ENCODE results near the gene ATP4A.
A peak's percentile ranks its signal among the peaks of the same experiment; 100 is the strongest.

Gene ATP4A

DNA sequence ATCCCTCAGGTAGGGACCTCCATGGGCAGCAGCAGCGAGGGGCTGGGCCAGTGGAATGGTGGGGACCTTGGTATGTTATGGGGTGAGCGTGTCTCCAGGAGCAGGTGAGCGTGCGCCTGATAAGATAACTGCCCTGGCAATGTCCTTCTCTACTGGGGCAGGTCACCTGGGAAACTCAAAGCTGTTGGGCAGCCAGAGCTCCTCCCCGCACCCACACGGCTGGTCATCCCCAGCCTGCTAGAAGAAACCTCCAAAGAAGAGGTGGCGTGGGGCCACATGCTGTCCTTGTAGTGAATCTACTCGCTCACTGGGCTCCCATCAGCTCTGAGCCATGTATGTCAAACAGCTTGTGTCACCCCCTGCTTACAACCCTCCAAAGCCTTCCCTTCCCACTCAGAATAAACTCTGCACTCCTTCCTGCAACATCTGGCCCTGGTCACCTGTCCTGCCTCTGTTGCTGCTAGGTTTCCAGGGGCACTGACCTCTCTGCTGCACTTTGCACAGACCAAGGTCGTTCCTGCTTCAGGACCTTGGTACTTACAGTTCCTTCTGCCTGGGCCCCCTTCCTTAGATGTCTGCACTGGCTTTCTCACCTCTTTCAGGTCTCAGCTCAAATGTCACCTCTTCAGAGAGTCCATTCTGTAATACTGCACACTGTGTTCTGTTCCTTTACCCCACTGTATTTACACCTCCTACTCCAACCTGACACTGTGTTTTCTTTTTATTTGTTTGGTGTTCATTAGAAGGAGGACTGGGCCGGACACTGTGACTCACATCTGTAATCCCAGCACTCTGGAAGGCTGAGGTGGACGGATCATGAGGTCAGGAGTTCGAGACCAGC is 1.8 kb upstream of the ATP4A start:
- no peak for DNase-seq (ENCODE audit: low spot score)

DNA sequence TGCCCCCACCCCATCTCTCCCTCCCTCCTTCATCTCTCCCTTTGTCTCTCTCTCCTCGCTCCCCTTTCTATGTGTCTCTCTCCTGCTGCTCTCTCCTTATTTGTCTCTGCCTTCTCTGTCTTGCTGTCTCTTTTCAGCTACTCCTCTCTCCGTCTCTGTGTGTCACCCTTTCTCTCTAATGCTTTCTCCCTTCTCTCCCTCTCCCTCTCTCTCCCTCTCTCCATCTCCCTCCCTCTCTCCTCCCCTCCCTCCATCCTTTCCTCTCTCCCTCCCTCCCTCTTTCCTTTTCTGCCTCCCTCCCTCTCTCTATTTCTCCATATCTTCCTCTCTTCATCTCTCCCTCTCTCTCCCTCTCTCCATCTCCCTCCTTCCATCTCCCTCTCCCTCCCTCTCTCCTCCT is 682 bp downstream of the ATP4A start:
- DNase-seq (ENCODE audit: low spot score), result no peak

DNA sequence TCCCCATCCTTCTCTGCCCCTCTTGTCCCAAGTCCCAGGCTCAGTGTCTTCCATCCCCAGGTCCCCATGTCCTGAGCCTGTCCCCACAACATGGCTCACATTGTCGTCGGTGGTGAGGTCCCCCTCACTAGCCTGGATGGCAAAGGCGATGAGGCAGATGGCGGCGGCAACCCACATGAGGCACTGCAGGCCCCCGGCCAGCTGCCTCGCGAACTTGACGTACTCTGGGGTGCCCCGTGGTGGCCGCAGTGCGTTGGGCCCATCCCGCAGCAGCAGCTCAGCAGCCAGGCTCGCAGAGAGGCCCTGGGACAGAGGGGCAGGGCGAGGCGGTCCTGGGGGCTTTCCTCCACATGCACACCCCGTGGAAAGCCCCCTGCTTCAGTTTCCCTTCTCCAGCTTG is 1.1 kb downstream of the ATP4A start:
- DNase-seq (ENCODE audit: low spot score), result no peak

DNA sequence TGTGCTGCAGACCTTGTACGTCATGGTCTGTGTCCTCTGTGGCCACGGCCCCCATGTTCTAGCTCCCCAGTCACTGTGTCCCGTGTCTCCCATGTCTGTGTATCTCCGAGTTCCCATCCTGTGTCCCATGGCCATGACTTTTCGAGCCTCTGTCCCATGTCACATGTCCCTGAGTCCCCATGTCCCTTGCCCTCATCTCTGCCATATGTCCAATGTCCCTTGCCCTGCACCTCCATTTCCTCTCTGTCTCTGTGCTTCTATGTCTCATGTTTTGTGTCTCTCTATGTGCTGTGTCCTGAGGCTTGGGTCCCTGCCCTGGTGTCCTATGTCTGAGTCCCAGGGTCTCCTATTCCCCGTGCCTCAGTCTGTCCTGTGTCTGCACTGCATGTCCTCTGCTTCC is 2.0 kb downstream of the ATP4A start:
- DNase-seq (ENCODE audit: low spot score), result no peak

DNA sequence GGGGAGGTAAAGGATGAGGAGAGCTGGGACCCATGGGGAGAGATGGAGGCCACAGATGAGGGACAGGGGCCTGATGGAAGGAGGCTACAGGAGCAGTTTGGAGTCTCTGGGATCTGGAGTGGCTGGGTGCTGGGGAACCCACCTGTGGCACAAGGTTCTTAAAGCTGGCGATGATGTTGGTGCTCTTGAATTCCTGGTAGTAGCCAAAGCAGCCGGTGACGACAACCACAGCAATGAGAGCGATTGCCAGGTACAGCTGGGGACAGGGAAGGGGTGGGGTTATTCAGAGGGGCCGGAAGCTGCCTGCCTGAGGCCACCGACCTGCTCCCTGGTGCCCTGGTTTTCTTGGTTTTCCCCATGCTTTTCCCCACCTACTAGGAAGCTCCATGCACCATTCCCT is 2.8 kb downstream of the ATP4A start:
- no peak for DNase-seq (ENCODE audit: low spot score)

DNA sequence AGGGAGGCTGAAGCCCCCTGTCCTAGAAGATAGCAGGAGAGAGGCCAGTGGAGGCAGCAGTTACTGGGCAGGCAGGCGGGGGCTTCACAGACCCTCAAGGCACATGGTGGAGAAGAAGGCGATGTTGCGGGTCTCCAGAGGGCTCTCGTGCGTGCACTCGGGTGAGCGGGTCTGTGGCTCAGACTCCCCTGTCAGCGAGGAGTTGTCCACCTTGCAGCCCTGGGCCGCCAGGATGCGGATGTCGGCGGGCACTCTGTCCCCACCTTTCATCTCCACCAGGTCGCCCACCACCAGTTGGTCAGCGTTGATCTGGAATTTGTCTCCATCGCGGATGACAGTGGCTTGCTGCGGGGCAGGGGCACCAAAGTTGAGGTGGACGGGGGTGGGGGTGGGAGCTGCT is 3.2 kb downstream of the ATP4A start:
- DNase-seq (ENCODE audit: low spot score), result no peak

DNA sequence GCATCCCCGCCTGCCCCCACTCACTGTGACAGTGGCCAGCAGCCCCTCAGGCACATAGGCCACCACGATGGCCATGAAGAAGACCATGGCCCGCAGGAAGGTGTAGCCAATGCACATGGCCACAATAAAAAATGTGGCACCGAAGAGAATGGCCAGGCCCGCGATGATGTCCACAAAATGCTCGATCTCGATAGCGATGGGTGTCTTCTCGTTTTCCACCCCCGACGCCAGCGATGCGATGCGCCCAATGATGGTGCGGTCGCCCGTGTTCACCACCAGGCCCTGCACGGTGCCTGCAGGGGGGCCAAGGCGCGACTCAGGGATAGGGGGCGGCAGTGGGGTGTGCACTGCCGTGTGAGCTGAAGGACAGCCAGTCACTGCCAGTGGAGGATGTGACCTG is 3.7 kb downstream of the ATP4A start:
- DNase-seq (ENCODE audit: low spot score), result no peak

DNA sequence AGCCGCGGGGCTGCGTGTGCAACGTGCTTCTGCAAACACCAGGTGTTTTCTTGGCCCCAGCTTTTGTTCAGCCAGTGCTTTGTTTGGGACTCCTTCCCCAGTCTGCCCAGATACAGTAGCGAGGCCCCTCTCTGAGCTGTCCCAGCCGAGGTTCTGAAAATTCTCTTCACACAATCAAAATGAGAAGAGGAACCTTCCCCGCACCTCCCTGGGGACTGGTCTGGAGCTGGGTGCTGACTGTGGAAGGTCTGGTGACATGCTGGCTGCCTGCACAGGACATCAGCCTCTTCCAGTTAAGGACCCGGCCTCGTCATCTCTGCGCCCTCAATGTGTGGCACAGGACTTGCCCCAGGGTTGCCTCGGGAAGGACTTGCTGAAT is 4.2 kb downstream of the ATP4A start:
- DNase-seq (ENCODE audit: low spot score), result no peak

DNA sequence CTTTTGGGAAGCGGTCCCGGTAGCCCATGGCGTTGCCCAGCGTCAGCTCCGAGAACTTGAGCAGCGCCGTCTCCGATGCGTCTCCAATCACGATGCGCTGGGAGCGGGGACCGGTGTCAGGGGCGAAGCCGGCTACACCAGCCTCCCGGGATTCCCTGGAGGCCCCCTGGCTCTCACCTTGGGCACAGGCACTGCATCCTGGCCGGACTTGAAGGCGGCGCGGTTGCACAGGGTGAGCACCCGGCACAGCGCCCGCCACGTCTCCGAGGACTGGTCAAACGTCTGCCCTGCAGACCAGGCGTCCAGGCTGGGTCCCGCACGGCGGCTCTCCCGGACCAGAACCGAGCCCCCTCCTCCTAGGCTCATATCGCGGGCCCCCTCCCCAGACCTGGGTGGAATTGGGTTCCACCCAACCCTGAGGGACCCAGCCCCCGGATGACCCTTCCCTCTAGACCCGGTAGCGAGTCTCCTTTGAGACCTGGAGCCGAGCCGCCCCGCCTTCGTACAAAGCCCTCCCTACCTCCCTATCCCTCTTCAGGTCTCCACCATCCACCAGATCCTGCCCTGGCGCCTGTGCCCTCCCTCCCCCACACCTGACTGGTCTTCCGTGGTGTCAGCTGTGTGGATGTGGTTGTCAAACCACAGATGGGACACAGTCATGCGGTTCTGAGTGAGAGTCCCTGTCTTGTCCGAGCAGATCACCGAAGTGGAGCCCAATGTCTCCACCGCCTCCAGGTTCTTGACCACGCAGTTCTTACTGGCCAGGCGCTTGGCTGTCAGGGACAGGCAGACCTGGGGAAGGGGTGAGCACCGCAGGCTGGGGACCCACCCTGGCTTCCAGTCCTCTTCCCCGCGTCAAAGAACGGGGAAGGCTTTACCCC is 4.8 kb downstream of the ATP4A start:
- no peak for DNase-seq (ENCODE audit: low spot score)

DNA sequence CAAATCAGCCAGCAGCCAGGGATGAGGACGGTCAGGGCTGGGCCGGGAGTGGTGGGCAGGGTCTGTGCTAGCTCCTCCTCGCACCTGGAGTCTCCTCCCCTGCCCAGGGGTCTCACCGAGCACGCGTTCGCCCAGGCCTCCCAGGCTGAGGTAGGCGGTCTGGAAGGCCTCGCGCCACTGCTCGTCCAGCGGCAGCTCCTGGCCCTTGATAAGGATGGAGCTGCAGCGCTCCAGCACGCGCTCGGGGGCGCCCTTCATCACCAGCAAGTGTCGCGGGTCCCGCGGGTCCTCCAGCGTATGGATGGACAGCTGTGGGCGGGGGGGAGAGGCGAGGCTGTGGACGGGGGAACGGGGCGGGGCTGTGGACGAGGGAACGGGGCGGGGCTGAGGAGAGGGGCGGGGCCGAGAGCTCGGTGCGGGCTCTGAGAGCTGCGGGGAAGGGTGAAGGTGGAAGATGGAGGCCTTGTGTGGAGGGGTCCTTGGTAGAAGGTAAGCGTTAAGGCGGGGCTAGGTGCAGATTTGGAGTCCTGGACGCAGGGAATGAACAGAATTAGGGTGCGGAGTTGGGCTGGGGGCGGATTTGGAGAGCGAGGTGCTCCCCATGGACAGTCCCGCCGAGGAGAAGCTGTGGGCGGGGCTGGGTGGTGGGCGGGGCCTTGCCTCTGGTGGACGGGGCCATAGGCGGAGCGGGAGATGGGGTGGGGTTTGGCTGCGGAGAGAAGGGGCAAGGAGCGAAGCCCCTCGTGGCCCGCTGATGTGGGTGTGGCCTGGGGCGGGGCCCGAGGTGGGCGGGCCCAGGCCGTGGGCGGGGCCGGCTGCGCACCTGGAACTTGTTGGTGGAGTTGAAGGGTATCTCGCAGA is 5.7 kb downstream of the ATP4A start:
- peak; percentile 25 for DNase-seq (ENCODE audit: low spot score)

DNA sequence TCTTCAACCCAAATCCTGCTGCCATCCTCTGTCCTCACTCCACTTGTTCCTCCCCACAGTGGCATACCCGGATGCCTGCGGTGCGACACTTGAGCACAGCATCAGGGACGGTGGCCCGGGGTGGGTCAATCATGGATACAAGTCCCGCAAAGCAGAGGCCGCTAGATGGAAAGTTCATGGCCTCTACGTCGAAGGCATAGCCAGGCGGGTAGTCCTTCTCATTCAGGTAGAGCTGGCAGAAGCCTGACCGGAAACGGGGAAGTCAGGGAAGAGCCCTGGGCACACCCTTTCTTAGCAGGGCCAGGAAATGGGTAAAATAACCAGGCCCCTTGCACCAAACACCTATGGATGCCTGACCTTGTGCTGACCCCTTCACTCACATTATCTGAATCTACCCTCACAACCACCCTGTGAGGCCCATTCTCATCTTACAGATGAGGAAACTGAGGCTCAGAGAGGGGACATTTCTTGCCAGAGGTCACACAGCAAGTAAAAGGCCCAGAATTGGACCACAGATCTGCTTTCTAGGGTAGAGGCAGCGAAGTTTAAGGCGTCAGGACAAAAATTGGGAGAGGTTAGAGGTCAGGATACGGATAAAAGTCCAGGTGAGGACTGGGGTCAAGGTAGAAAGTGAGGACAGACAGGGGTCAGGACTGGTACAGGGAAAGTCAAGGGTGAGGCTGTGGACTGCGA is 6.5 kb downstream of the ATP4A start:
- no peak for DNase-seq (ENCODE audit: low spot score)

DNA sequence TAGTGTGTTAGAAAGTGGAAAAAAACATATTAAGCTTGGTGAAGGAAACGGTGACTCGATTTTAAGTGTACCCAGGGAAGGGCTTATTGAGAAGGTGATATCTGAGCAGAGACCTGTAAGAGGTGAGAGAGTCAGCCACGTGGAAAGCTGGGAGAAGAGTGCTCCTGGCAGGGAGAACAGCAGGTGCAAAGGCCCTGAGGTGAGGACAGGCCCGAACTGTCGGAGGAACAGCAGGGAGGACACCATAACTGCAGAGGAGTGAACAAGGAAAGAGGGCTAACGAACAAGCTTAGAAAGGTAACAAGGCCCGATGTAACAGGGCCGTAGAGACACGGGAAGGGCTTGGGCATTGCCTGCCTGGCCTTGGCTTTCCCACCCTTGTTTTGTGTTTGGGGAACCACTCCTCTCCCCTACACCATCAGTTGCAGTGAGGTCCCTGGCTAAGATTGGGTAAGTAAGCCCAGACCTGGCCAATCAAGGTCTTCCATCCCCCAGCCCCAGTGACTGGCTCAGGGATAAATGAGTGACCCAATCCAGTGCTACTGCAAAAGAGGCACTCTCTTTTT is 7.3 kb downstream of the ATP4A start:
- no peak for DNase-seq (ENCODE audit: low spot score)

DNA sequence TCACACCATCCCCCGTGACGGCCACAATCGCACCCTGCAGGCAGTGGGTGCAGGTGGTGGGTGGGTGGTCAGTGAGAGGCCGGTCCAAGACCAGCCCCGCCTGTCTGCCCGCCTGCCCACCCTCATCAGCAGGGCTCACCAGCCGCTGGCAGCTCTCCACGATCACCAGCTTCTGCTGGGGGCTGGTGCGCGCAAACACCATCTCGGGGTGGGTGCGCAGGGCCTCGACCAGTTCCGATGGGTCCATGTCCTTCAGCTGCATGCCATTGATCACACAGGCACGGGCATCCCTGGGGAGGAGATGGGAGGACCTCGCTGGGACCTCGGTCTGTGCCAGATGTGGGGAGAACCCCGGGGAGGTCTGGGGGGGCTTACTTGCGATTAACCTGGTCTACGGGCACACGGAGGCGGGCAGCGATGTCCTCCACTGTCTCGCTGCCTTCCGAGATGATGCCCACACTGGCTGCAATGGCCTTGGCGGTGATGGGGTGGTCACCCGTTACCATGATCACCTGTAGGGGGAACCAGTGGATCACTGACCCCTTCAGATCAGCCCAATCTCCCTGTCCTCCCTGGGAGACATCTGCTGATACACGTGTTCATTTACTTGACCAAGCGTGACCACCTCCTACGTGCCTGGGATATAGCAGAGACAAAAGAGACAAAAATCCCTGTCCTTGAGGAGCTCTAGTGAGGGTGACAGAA is 8.0 kb downstream of the ATP4A start:
- DNase-seq (ENCODE audit: low spot score), result no peak

DNA sequence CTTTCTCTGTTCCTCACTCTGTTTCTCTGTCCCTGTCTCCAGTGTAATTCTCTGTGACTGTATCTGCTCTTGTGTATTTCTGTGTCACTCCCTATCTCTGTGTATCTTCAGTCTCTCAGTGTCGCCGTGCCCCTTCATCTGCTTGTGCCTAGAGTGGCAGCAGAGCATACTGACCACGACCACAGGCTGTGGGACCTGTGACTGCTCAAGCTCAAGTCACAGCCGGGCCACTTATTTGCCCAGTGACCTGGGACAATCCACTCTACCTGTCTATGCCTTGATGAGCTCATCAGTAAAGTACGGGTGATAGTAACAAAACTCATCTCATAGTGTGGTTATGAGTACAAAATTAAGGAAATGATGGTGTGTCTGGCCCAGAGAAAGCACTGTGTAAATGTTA is 9.4 kb downstream of the ATP4A start:
- DNase-seq (ENCODE audit: low spot score), result no peak

DNA sequence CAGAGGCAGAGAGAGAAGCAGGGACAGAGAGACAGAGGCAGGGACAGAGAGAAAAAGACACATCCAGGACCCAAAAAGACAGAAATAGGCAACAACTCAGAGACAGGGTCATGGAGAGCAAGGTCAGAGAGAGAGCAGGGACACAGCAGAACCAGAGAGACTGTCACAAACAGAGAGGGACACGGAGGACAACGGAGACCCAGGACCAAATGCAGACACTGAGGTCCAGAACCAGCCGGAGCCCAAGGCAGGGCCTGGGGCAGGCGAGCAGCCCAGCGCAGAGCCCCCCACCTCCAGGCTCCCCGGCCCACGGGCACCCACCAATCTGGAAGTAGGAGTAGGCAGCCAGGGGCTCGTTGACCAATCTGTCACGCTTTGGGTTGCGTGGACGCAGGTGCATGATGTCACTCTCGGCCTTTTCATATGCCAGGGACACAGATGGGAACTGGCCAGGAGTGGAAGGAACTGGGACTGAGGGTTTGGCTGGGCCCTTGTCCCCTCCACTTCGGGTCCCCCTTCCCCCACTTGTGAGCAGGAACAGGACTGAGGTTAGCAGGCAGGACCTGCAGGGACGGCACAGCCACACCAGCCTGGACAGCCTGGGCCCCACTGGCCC is 10.0 kb downstream of the ATP4A start:
- DNase-seq (ENCODE audit: low spot score), result no peak

DNA sequence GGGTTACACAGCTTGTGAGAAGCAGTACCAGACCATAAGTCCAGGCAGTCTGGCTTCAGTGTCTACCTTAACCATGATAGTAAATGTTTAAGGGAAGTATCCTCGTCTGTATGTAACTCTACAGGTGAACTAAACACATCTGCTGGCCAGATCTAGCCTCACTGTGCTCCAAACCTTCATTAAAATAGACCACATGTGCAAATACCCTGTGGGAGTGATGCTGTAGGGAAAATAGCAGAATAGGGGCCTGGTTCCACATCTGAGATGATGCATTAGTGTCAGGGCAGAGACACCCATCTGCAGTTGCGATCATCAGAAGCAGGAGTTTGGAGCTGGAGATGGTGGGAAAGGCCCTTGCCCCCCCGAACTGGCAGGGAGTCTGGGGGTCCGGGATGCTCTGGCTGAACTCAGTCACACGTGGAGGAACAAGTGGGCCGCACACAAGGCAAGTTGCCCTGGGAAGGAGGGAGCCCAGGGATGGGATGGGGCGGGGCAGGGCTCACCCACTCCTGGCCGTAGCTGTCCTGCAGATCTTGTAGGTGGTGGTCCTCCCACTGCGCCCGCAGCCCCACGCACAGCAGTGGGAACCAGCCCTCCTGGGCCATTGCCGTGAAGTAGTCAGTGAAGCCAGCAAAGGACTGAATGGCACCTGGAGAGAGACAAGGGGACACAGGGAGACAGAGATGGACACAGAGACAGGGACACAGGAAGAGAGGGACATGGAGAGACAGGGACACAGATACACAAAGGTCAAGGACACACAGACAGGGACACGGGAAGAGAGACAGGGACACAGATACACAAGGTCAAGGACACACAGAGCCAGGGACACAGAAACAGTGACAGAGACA is 10.7 kb downstream of the ATP4A start:
- no peak for DNase-seq (ENCODE audit: low spot score)

DNA sequence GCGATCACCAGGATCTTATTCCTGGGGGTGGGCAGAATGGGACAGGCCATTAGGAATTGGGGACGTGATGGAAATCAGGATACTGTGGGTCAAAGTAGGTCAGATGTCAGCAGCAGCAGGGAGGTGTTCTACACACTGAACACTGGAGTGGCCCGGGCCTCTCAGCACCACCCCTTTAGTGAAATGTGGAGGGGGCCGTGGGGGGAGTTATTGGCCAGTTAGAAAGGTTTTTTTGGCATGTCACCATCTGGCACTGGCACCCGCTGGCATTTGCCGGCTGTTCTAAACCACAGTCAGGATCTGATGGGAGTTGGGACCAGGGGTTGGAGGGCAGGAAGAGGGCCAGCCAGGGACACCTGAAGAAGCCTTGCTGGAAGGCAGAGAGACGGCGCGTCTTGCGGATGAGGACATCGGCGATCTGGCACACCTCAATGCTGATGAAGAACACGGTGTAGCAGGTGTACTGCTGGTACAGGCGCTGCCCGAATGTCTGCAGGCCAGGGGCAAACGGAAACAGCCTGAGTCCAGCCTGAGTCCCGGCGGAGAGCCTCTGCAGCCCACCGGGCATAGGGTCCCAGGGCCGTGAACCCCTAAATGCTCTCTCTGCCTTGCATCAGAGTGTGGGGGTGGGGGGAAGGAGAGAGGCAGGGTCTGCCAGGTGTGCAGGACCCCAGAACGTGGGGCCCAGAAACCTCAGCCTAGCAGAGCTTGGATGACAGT is 12.2 kb downstream of the ATP4A start:
- no peak for DNase-seq (ENCODE audit: low spot score)

DNA sequence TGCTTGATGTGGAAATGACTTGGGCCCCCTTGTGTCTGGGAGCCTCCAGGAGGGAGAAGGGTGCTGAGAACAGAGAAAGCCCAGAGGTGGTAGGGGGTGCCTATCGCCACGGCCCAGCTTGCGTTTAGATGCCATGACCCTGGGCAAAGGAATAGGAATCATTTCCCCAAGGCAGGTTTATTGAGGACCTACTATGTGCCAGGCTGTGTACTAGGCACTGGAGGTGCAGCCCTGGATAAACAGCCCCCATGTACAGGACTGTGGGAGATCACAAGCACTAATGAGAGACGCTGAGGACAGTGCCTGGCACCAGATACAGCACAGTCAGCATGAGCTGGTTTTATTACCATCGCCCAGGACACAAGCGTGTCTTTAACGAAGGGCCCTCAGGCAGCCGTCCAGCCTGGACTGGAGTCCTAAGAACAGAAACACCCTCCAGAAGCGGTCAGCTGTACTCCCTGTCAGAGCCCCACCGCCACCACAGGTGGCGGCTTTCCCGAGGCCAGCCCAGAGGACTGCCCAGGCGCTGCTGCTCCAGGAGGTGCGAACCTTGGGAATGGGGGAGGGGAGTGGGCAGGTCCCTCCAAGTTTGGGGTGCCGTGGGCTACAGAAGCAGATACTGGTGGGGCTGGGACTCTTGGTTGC is 13.5 kb downstream of the ATP4A start:
- no peak for DNase-seq (ENCODE audit: low spot score)
